ENCODE measurements around the gene PHYHD1.

The PHYHD1 gene

GRCh38 chr9:128901822-128902221 lies 19.0 kb upstream of the PHYHD1 start:
- no peak for DNase-seq (ENCODE audit: low spot score)

- DNase-seq (ENCODE audit: low spot score), result peak; percentile 90
These were observed 18.3 kb upstream of the PHYHD1 start for GRCh38 chr9:128902351-128903078.

DNA sequence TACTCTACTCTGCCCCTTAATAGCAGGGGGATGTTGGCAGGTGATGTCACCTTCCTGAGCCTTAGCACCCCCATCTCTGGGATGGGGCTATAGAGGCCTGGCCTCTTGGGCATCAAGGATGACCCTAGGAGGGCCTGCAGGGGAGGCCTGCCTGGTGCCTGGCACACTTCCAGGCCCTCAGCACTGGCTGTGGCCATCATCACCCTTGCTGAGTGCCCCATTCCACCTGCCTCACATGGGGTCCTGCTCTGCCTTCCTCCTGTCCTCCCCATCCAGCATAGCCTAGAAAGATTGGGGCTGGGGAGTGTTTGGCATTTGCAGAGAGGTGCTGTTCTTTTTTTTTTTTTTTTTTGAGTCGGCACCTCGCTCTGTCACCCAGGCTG lies 17.7 kb upstream of the PHYHD1 start:
- DNase-seq (ENCODE audit: low spot score), result no peak

DNA sequence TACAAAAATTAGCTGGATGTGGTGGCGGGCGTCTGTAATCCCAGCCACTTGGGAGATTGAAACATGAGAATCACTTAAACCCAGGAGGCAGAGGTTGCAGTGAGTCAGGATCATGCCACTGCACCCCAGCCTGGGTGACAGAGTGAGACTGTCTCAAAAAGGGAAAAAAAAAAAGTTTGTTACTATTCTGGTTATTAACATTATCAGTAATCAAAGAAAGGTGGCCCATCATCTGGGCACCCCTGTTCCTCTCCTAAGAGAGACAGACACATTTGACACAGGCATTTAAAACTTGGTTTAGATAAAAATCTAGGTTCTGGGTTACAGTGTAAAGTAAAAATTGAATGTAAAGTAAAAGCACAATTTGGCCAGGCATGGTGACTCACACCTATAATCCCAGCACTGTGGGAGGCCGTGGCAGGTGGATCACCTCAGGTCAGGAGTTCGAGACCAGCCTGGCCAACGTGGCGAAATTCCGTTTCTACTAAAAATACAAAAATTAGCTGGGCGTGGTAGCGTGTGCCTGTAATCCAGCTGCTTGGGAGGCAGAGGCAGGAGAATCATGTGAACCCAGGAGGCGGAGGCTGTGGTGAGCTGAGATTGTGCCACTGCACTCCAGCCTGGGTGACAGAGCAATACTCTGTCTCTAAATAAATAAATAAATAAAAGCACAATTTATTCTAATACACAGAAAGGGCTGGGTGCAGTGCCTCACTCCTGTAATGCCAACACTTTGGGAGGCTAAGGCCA lies 16.7 kb upstream of the PHYHD1 start:
- DNase-seq (ENCODE audit: low spot score), result no peak

DNA sequence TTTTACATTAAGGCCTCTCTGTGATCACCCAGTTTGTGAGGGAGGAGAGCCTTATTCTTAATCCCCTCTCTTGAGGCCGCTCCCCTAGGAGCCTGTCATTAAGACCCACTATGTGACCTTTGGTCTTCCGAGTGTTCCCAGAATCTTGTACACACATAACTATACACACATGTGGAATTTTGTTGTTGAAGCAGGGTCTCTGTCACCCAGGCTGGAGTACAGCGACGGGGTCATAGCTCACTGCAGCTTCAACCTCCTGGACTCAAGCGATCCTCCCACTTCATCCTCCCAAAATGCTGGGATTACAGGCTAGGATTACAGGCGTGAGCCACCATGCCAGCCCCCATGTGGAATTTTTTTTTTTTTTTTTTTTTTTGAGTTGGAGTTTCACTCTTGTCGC lies 14.8 kb upstream of the PHYHD1 start:
- DNase-seq (ENCODE audit: low spot score), result no peak

GRCh38 chr9:128906741-128907140 lies 14.0 kb upstream of the PHYHD1 start:
- DNase-seq (ENCODE audit: low spot score), result no peak

GRCh38 chr9:128908372-128908771 lies 12.4 kb upstream of the PHYHD1 start:
- DNase-seq (ENCODE audit: low spot score), result no peak

DNA sequence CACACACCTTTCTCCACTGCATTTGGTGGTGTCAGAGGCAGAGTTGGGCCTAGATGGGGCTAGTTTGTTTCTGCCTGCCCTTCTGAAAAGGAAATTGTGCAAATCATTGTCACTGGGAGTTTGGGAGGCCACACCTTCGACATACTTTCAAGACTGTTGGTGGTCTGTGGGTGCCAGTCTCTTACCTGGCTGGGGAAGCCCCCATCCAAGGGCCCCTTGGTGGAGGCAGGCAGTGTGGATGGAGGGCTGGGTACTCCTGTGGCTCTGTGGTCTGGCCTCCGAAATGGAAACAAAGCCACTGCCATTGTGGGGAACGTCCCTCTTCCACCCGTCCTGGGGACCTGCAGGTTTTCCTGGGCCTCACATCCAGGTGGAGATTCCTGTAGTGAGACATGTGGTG lies 10.9 kb upstream of the PHYHD1 start:
- DNase-seq (ENCODE audit: low spot score), result no peak

DNA sequence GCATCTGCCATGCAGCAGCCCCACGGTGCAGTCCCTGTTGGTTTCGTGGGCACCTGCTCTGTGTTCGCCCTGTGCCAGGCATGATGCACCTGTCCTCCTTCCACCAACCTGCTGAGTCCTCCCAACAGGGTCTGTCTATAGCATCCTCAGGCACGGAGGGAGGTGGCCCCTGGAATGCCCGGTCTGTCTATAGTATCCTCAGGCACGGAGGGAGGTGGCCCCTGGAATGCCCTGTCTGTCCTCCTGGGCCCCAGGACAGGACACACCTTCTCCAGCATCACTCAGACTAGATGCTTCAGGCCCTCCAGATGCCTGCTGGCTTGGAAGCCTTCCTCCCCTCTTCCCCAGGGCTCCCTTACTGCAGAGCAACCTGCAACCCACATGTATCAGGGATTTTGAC lies 9.9 kb upstream of the PHYHD1 start:
- DNase-seq (ENCODE audit: low spot score), result no peak

DNA sequence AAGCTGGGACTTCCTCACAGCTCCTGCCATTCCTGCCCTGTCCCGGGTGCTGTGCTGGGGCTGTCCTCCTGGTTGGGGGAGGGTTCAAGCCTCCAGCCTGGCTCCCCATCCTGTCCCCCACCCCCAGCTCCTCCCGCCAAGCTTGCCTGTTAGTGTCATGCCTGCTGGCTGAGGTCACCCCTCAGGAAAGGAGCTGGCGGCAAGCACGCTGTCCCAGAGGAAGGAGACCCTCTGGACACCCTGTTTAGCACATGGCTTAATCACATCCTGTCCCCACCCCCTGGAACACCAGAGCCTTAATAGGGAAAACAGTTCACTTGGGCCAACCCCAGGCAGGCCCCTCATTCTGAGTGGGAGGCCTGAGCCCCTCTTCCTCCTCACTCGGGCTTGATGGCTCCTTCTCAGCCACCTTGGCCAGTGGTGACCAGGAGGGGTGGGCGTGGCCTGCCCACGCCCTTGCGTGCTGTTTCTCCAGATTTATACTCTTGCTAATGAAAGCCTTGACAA lies 9.2 kb upstream of the PHYHD1 start:
- DNase-seq (ENCODE audit: low spot score), result no peak

DNA sequence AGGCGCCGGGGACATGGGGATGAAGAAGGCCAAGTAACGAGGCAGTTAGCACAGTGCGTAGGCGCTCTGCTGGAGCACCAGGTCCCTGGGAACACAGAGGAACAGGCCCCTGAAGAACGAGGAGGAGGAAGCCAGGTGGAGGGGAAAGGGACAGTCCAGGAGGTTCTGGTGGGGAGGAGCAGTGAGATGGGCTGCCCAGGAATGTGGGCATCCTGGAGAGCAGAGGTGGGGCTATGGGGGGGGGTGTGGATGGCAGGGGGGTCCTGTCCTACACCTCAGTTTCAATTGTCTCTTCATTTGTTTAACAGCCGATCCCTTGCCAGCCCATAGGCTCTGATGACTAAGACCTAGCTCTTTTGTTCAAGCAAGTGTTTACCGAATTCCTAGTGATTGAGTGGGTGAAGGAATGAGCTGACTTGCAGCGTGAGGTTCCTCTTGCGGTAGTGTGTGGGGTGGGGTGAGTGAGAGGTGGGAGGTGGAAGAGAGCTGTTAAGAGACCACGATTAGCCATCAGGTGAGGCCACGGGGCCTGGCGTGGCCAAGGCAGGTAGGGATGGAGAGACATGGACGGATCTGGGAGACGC lies 8.4 kb upstream of the PHYHD1 start:
- DNase-seq (ENCODE audit: low spot score), result no peak

- DNase-seq (ENCODE audit: low spot score), result no peak
These were observed 7.5 kb upstream of the PHYHD1 start for GRCh38 chr9:128913048-128913900.

GRCh38 chr9:128913995-128914772 lies 6.6 kb upstream of the PHYHD1 start:
- no peak for DNase-seq (ENCODE audit: low spot score)

DNA sequence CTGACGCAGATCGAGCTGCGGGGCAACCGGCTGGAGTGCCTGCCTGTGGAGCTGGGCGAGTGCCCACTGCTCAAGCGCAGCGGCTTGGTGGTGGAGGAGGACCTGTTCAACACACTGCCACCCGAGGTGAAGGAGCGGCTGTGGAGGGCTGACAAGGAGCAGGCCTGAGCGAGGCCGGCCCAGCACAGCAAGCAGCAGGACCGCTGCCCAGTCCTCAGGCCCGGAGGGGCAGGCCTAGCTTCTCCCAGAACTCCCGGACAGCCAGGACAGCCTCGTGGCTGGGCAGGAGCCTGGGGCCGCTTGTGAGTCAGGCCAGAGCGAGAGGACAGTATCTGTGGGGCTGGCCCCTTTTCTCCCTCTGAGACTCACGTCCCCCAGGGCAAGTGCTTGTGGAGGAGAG lies 4.6 kb upstream of the PHYHD1 start:
- no peak for DNase-seq (ENCODE audit: low spot score)

- DNase-seq (ENCODE audit: low spot score), result no peak
These were observed 4.0 kb upstream of the PHYHD1 start for GRCh38 chr9:128916745-128917144.

- no peak for DNase-seq (ENCODE audit: low spot score)
These were observed 3.5 kb upstream of the PHYHD1 start for GRCh38 chr9:128917151-128917849.

DNA sequence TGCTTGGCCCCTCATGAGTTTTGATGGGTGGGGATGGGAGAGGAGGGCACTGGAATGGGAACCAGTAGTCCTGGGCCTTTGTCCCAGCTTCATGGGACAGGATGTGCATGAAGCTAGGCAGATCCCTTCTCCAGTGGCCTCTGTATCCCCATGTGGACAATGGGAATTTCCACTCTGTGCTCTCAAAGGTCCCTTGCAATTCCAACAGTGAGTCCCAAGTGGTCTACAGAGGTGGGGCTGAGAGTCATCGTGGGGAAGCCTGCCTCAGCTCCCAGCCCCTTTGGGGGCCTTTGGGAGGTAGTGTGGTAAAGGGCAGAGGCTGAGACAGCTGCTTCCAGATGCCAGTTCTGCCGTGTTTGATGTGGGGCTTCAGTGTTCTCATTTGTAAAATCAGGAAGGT lies 1.9 kb upstream of the PHYHD1 start:
- DNase-seq (ENCODE audit: low spot score), result no peak

GRCh38 chr9:128919402-128920089 lies 1.2 kb upstream of the PHYHD1 start:
- no peak for DNase-seq (ENCODE audit: low spot score)

DNA sequence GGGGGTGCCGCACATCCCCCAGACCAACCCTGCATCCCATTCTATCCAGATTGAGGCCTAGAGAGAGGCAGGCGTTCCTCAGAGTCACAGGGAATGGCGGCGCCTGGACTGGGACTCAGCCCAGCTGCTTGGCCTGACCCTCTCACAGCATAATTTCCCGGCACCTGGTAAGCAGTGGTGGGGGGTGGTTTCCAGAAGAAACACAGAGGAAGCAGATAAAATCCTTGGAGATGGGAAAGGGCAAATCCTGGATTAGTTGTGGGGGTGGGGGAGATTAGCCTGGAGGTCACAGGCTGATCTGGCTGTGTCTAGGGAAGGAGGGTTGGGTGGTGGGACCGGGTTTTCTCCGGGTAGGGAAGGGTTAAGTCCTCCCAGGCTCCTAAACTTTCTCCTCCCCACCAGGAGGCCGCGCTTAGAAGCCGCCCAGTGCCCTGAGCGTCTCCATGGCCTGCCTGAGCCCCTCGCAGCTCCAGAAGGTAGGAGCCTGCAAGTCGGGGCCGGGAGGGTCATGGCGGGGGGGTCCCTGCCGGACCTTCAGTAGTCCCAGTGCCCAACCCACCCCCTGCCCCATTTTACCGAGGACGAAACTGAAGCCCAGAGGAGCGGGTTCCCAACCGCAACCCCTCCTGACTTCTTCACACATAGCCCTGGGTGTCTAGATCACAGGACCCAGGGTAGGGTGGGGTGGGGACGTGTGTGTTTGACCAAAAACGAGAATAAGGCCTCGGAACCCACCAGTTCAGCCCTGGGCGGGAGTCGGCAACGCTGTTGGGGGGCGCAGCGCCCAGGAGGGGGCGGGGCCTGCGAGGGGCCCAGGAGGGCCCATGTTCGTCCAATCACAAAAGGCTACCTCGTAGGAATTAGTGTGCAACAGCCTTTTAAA lies 1.3 kb downstream of the PHYHD1 start:
- no peak for DNase-seq (ENCODE audit: low spot score)
